ENCODE data around the gene ZFAND3.

- TF ChIP-seq CTCF (conservative IDR thresholded peaks at IDR 0.05; ENCODE audit: low read length) (no peak), EZH2phosphoT487 (IDR thresholded peaks at IDR 0.05; ENCODE audit: borderline replicate concordance, low read depth, low read length) (no peak)
Observed at GRCh38 chr6:37903351-37904340, 84.1 kb downstream of the ZFAND3 start.

Data from OCI-LY7 (cell line).